ENCODE results near the gene NTF3.

Gene NTF3

DNA sequence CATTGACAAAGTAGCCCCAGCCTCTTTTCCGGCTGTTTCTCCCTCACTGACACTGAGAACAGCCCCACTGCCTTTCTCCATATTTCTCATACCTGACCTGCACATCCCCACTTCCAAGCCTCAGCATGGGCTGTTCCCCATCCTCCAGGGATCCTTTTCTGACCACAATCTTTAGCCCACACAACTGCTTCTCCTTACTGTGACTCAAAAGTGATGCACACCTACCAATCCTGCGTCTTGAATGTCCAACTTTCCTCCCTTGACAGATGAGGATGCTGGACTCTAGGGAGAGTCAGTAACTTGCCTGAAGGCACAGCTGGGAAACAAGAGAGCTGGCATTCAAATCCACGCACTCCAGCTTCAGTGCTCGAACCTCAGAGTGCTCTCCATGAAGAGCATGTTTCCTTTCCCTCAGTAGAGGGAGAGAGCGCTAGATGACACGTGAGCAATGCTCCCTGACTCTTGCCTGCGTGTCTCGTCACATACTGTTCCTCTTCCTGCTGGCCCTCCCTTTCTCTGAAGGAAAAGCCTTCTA, 75.6 kb downstream of the NTF3 start:
- H3K27me3 ChIP-seq (ENCODE audit: control insufficient read depth in 2 of 2, insufficient read depth in 2 of 2, low read length in 2 of 2): no peaks in the 10 kb centered on the region
- H3K4me3 ChIP-seq (ENCODE audit: low read length in 2 of 2): no peak overlapping the region
- H3K36me3 ChIP-seq (ENCODE audit: control insufficient read depth in 2 of 2, insufficient read depth in 2 of 2, low read length in 2 of 2): no peaks in the 10 kb centered on the region
- H3K27ac ChIP-seq (ENCODE audit: low read depth in 2 of 2, low read length in 2 of 2): no peak overlapping the region
- peaks cover 13 to 20% of the 10 kb centered on the region in 2 donors for H3K4me1 ChIP-seq (ENCODE audit: control insufficient read depth in 2 of 2, insufficient read depth in 2 of 2, low read length in 2 of 2)
- H3K9ac ChIP-seq (ENCODE audit: low read depth in 1 of 2, low read length in 2 of 2): no peak overlapping the region
- no peaks in the 10 kb centered on the region for H3K9me3 ChIP-seq (ENCODE audit: control insufficient read depth in 2 of 2, low read length in 2 of 2)

DNA sequence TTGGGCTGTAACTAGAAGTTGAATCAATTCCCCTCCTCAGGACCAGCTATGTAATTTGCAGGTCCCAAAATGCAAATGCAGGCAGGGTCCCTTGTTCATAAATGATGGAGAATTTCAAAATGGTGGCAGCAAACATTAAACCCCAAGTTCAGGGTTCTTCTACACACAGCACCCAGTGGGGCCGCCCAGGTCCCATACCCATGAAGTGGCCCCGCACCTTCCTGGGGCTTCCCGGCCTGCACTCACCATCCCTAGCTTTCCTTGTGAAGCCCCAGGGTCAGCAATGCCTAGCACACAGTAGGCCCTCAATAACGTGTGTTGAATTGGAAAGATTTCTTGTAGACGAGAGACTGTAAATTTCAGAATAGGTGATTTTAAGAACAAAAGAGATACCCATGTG, 76.0 kb downstream of the NTF3 start:
- Histone ChIP-seq H3K4me1 (ENCODE audit: control insufficient read depth in 2 of 2, insufficient read depth in 2 of 2, low read length in 2 of 2) (peaks cover 10 to 15% of the 10 kb centered on the region in 2 donors), H3K27me3 (ENCODE audit: control insufficient read depth in 2 of 2, insufficient read depth in 2 of 2, low read length in 2 of 2) (no peaks in the 10 kb centered on the region), H3K4me3 (ENCODE audit: low read length in 2 of 2) (no peak overlapping the region), H3K27ac (ENCODE audit: low read depth in 2 of 2, low read length in 2 of 2) (no peak overlapping the region), H3K9ac (ENCODE audit: low read depth in 1 of 2, low read length in 2 of 2) (no peak overlapping the region), H3K36me3 (ENCODE audit: control insufficient read depth in 2 of 2, insufficient read depth in 2 of 2, low read length in 2 of 2) (no peaks in the 10 kb centered on the region), H3K9me3 (ENCODE audit: control insufficient read depth in 2 of 2, low read length in 2 of 2) (no peaks in the 10 kb centered on the region)

DNA sequence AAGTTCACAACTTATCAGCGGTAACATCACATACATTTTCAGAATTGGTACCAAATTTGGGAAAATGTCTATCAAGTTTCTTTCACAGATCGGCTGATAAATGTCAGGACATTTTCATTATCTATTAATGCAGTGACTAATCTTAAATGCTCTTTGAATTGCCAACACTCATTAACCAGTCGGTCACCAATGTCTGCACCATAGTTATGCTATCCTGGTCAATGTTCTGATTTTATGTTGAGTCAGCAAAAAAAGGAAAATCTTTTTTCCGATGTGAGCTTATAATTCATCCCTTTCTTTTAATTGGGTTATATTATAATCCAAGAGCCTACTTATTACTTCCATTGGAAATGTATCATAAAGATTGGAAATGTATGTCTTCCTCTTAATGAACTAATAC, 77.2 kb downstream of the NTF3 start:
- Histone ChIP-seq H3K9me3 (ENCODE audit: control insufficient read depth in 2 of 2, low read length in 2 of 2) (no peaks in the 10 kb centered on the region), H3K27ac (ENCODE audit: low read depth in 2 of 2, low read length in 2 of 2) (no peak overlapping the region), H3K36me3 (ENCODE audit: control insufficient read depth in 2 of 2, insufficient read depth in 2 of 2, low read length in 2 of 2) (no peaks in the 10 kb centered on the region), H3K4me1 (ENCODE audit: control insufficient read depth in 2 of 2, insufficient read depth in 2 of 2, low read length in 2 of 2) (peaks cover 5% of the 10 kb centered on the region in 2 donors), H3K27me3 (ENCODE audit: control insufficient read depth in 2 of 2, insufficient read depth in 2 of 2, low read length in 2 of 2) (no peaks in the 10 kb centered on the region), H3K9ac (ENCODE audit: low read depth in 1 of 2, low read length in 2 of 2) (no peak overlapping the region), H3K4me3 (ENCODE audit: low read length in 2 of 2) (no peak overlapping the region)

- H3K9ac ChIP-seq (ENCODE audit: low read depth in 1 of 2, low read length in 2 of 2): no peak overlapping the region
- no peaks in the 10 kb centered on the region for H3K36me3 ChIP-seq (ENCODE audit: control insufficient read depth in 2 of 2, insufficient read depth in 2 of 2, low read length in 2 of 2)
- H3K4me1 ChIP-seq (ENCODE audit: control insufficient read depth in 2 of 2, insufficient read depth in 2 of 2, low read length in 2 of 2): peaks cover under 1 to 2% of the 10 kb centered on the region in 2 donors
- no peaks in the 10 kb centered on the region for H3K27me3 ChIP-seq (ENCODE audit: control insufficient read depth in 2 of 2, insufficient read depth in 2 of 2, low read length in 2 of 2)
- H3K9me3 ChIP-seq (ENCODE audit: control insufficient read depth in 2 of 2, low read length in 2 of 2): no peaks in the 10 kb centered on the region
- no peak overlapping the region for H3K27ac ChIP-seq (ENCODE audit: low read depth in 2 of 2, low read length in 2 of 2)
- H3K4me3 ChIP-seq (ENCODE audit: low read length in 2 of 2): no peak overlapping the region
Observed at GRCh38 chr12:5509557-5509956, 77.6 kb downstream of the NTF3 start.

GRCh38 chr12:5510251-5510805, 78.4 kb downstream of the NTF3 start:
- Histone ChIP-seq H3K27me3 (ENCODE audit: control insufficient read depth in 2 of 2, insufficient read depth in 2 of 2, low read length in 2 of 2) (no peaks in the 10 kb centered on the region), H3K9me3 (ENCODE audit: control insufficient read depth in 2 of 2, low read length in 2 of 2) (no peaks in the 10 kb centered on the region), H3K4me1 (ENCODE audit: control insufficient read depth in 2 of 2, insufficient read depth in 2 of 2, low read length in 2 of 2) (no peaks in the 10 kb centered on the region), H3K9ac (ENCODE audit: low read depth in 1 of 2, low read length in 2 of 2) (no peak overlapping the region), H3K36me3 (ENCODE audit: control insufficient read depth in 2 of 2, insufficient read depth in 2 of 2, low read length in 2 of 2) (no peaks in the 10 kb centered on the region), H3K27ac (ENCODE audit: low read depth in 2 of 2, low read length in 2 of 2) (no peak overlapping the region), H3K4me3 (ENCODE audit: low read length in 2 of 2) (no peak overlapping the region)

DNA sequence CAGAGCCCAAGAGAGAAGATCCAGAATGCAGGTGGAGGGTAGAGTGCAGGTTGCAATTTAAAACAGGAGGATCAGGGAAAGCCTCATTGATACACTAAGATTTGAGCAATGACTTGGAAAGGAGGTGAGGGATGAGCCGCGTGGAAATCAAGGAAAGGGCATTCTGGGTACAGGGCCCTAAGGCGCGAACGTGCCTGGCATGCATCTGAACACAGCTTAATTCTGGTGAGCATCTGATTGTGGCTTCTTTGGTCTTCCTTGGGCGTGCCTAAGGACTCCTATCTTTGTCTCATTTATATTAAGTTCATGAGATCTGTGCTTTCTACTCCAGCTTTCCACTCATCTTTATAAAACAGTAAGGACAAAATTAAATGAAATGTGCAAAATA, 79.3 kb downstream of the NTF3 start:
- H3K4me3 ChIP-seq (ENCODE audit: low read length in 2 of 2): no peak overlapping the region
- no peak overlapping the region for H3K9ac ChIP-seq (ENCODE audit: low read depth in 1 of 2, low read length in 2 of 2)
- H3K27ac ChIP-seq (ENCODE audit: low read depth in 2 of 2, low read length in 2 of 2): no peak overlapping the region
- no peaks in the 10 kb centered on the region for H3K36me3 ChIP-seq (ENCODE audit: control insufficient read depth in 2 of 2, insufficient read depth in 2 of 2, low read length in 2 of 2)
- H3K27me3 ChIP-seq (ENCODE audit: control insufficient read depth in 2 of 2, insufficient read depth in 2 of 2, low read length in 2 of 2): no peaks in the 10 kb centered on the region
- no peaks in the 10 kb centered on the region for H3K4me1 ChIP-seq (ENCODE audit: control insufficient read depth in 2 of 2, insufficient read depth in 2 of 2, low read length in 2 of 2)
- no peaks in the 10 kb centered on the region for H3K9me3 ChIP-seq (ENCODE audit: control insufficient read depth in 2 of 2, low read length in 2 of 2)

DNA sequence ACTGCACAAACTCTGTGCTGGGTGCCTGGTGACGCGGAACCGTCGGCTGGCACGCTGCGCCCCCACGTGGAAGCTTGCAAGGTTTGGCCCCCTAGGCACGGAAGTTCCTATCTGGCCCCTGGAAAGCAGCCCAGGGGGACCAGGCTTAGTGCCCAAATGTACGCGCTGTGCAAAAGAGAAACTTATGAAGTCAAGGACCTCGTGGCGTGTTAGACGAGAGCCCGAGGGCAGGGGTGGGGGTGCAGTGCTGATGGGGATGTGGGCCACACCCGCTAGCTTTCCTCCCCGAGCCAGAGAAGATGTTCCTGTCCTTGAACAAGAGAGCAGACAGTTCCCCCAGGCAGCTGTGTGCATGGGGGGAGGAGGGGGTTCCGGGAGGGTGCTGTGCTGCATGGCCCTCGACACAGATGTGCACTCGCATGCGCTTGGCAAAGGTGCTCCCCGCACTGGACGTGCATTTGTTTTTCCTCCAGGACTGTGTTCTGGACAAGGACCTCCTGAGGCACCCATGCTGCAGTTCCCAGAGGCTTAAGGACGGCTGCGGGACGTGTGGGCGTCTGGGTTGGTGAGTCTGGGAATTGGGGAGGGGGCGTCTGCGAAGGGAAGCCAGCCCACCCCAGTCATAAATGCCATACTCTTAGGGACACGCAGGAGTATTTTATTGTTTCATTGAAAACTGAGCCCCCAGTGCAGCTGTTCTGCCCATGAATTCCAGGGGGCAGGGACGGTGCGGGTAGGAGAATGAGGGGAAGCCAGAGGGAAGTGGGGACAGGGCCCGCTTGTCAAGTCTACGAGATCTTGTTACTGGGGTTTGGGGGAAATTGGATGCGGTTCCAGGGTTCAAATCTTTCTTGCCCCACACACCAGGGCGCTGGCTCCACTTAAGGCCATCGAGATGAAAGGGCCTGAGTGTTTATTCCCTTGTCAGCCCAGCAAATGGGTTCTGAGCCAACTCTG, 80.0 kb downstream of the NTF3 start:
- Histone ChIP-seq H3K27ac (ENCODE audit: low read depth in 2 of 2, low read length in 2 of 2) (no peak overlapping the region), H3K4me3 (ENCODE audit: low read length in 2 of 2) (no peak overlapping the region), H3K27me3 (ENCODE audit: control insufficient read depth in 2 of 2, insufficient read depth in 2 of 2, low read length in 2 of 2) (no peaks in the 10 kb centered on the region)

DNA sequence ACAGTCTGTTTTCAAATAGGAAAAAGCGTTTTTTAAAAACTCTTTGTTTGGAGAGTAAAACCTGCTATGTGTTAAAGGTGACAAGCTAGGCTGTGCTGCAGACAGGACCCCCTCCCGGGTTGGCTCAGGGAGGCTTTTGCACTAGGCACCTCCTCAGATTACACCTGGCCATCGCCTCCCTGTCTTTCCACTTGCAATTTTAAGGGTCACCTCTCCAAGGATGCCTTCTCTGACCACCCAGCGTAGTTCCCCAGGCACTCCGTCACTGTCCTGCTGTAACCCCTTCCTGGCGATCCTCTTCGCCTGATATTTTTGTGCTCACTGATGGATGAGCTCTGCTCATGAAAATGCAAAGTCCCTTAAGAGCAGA, 80.7 kb downstream of the NTF3 start:
- Histone ChIP-seq H3K9me3 (ENCODE audit: control insufficient read depth in 2 of 2, low read length in 2 of 2) (no peaks in the 10 kb centered on the region), H3K27me3 (ENCODE audit: control insufficient read depth in 2 of 2, insufficient read depth in 2 of 2, low read length in 2 of 2) (no peaks in the 10 kb centered on the region), H3K9ac (ENCODE audit: low read depth in 1 of 2, low read length in 2 of 2) (no peak overlapping the region), H3K27ac (ENCODE audit: low read depth in 2 of 2, low read length in 2 of 2) (no peak overlapping the region), H3K4me1 (ENCODE audit: control insufficient read depth in 2 of 2, insufficient read depth in 2 of 2, low read length in 2 of 2) (no peaks in the 10 kb centered on the region), H3K4me3 (ENCODE audit: low read length in 2 of 2) (no peak overlapping the region), H3K36me3 (ENCODE audit: control insufficient read depth in 2 of 2, insufficient read depth in 2 of 2, low read length in 2 of 2) (no peaks in the 10 kb centered on the region)

More for the DNA sequence above, 80.0 kb downstream of the NTF3 start:
- Histone ChIP-seq H3K36me3 (ENCODE audit: control insufficient read depth in 2 of 2, insufficient read depth in 2 of 2, low read length in 2 of 2) (no peaks in the 10 kb centered on the region), H3K9ac (ENCODE audit: low read depth in 1 of 2, low read length in 2 of 2) (no peak overlapping the region), H3K9me3 (ENCODE audit: control insufficient read depth in 2 of 2, low read length in 2 of 2) (no peaks in the 10 kb centered on the region), H3K4me1 (ENCODE audit: control insufficient read depth in 2 of 2, insufficient read depth in 2 of 2, low read length in 2 of 2) (no peaks in the 10 kb centered on the region)

DNA sequence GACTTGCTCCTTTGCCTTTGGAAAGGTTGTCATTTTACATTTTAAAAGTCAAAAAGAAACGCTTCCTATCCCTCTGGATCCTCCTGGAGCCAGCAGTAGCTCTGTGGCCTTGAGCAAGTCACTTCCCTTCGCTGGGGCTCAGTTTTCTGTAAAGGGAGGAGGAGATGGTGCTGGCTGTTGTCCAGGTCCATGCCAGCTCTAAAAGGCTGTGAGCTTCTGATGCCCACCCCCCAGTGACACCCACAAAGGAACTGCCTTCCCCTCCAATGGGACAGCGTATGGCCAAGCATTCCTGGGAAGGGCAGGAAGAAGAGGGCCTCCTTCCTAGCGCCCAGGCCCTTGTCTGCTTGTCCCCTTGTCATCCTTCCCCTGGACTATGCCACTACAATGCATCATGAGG, 81.5 kb downstream of the NTF3 start:
- Histone ChIP-seq H3K4me3 (ENCODE audit: low read length in 2 of 2) (no peak overlapping the region), H3K27me3 (ENCODE audit: control insufficient read depth in 2 of 2, insufficient read depth in 2 of 2, low read length in 2 of 2) (no peaks in the 10 kb centered on the region), H3K4me1 (ENCODE audit: control insufficient read depth in 2 of 2, insufficient read depth in 2 of 2, low read length in 2 of 2) (no peaks in the 10 kb centered on the region), H3K9me3 (ENCODE audit: control insufficient read depth in 2 of 2, low read length in 2 of 2) (no peaks in the 10 kb centered on the region), H3K9ac (ENCODE audit: low read depth in 1 of 2, low read length in 2 of 2) (no peak overlapping the region), H3K36me3 (ENCODE audit: control insufficient read depth in 2 of 2, insufficient read depth in 2 of 2, low read length in 2 of 2) (no peaks in the 10 kb centered on the region), H3K27ac (ENCODE audit: low read depth in 2 of 2, low read length in 2 of 2) (no peak overlapping the region)

GRCh38 chr12:5514016-5514415, 82.1 kb downstream of the NTF3 start:
- no peak overlapping the region for H3K4me3 ChIP-seq (ENCODE audit: low read length in 2 of 2)
- no peaks in the 10 kb centered on the region for H3K9me3 ChIP-seq (ENCODE audit: control insufficient read depth in 2 of 2, low read length in 2 of 2)
- no peak overlapping the region for H3K9ac ChIP-seq (ENCODE audit: low read depth in 1 of 2, low read length in 2 of 2)
- no peaks in the 10 kb centered on the region for H3K27me3 ChIP-seq (ENCODE audit: control insufficient read depth in 2 of 2, insufficient read depth in 2 of 2, low read length in 2 of 2)
- no peak overlapping the region for H3K27ac ChIP-seq (ENCODE audit: low read depth in 2 of 2, low read length in 2 of 2)
- no peaks in the 10 kb centered on the region for H3K36me3 ChIP-seq (ENCODE audit: control insufficient read depth in 2 of 2, insufficient read depth in 2 of 2, low read length in 2 of 2)
- H3K4me1 ChIP-seq (ENCODE audit: control insufficient read depth in 2 of 2, insufficient read depth in 2 of 2, low read length in 2 of 2): no peaks in the 10 kb centered on the region

Data from mucosa of rectum (tissue), 2 donors.